WERI-Rb-1 (cell line): ENCODE data around the gene AKIRIN2.
"Not testable (repeated sequence)": the region's sequence is repeated elsewhere in the genome, so short reads cannot be mapped to it uniquely, and the experiment has no call there.

ENCODE experiments used
- DNase-seq: peaks from one replicate; pipeline ENCODE4 v3.0.0-alpha.2; 2020
- H3K27ac ChIP-seq: fragments of 250-450 bp; sonication (Bioruptor Pico); 2 replicates; pipeline ENCODE4 v1.5.1; 2020; ENCODE audit warnings: mild to moderate bottlenecking, moderate library complexity
- H3K27me3 ChIP-seq: fragments of 250-450 bp; sonication (Bioruptor Pico); 2 replicates; pipeline ENCODE4 v1.5.1; 2021; ENCODE audit warnings: mild to moderate bottlenecking, low read depth, moderate library complexity; ENCODE audit not compliant: insufficient read depth, severe bottlenecking
- H3K36me3 ChIP-seq: fragments of 250-450 bp; sonication (Bioruptor Pico); 2 replicates; pipeline ENCODE4 v1.5.1; 2020; ENCODE audit warnings: mild to moderate bottlenecking, moderate library complexity
- H3K4me3 ChIP-seq: 2 replicates; pipeline ENCODE4 v1.5.1; 2011; ENCODE audit warnings: low read depth, mild to moderate bottlenecking, control low read depth, low read length
- H3K9me3 ChIP-seq: fragments of 250-450 bp; sonication (Bioruptor Pico); 2 replicates; pipeline ENCODE4 v1.5.1; 2021; ENCODE audit warnings: mild to moderate bottlenecking, moderate library complexity; ENCODE audit not compliant: severe bottlenecking
- CTCF ChIP-seq: IDR thresholded peaks from 2 replicates; pipeline ENCODE4 v1.5.1; 2011; ENCODE audit warnings: low read depth, mild to moderate bottlenecking, control low read depth, inconsistent platforms, low read length

Gene AKIRIN2

GRCh38 chr6:87692086-87692485, 9.9 kb downstream of the AKIRIN2 start:
- no peak for TF ChIP-seq CTCF
- no peak for DNase-seq
- no peaks in the 10 kb centered on the region for H3K9me3 ChIP-seq
- H3K4me3 ChIP-seq, result no peak overlapping the region
- H3K27me3 ChIP-seq, result no peaks in the 10 kb centered on the region
- no peaks in the 10 kb centered on the region; the same call in 1 of the 2 replicates for H3K36me3 ChIP-seq
- H3K27ac ChIP-seq, result no peak overlapping the region

DNA sequence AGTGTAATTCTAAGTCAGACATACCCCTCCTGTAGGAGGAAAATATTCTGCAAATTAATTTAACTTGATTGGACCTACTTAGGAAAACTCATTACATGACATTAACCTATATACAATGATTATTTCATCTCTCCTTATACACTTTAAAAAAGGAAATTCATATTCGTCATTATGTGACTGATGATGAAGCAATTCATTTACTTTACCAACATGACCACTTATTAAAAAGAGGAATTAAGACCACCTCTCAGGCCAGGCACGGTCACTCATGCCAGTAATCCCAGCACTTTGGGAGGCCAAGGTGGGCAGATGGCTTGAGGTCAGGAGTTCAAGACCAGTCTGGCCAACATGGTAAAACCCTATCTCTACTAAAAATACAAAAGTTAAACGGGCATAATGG, 11.6 kb downstream of the AKIRIN2 start:
- Histone ChIP-seq H3K36me3 (no peaks in the 10 kb centered on the region; the same call in 1 of the 2 replicates), H3K4me3 (no peak overlapping the region), H3K27ac (no peak overlapping the region), H3K27me3 (no peaks in the 10 kb centered on the region), H3K9me3 (no peaks in the 10 kb centered on the region)
- no peak for DNase-seq
- TF ChIP-seq CTCF, result no peak

DNA sequence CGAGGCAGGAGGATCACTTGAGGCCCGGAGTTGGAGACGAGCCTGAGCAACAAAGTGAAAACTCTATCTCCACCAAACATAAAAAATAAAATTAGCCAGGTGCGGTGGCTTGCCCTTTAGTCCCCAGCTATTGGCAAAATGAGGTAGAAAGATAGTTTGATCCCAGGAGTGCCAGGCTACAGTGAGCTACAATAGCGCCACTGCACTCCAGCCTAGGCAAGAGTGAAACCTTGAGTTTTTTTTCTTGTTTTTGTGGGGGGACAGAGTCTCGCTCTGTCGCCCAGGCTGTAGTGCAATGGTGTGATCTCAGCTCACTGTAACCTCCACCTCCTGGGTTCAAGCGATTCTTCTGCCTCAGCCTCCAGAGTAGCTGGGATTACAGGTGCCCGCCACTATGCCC, 14.1 kb downstream of the AKIRIN2 start:
- H3K9me3 ChIP-seq, DNase-seq, H3K36me3 ChIP-seq, H3K4me3 ChIP-seq, H3K27ac ChIP-seq, H3K27me3 ChIP-seq: not testable (repeated sequence)

DNA sequence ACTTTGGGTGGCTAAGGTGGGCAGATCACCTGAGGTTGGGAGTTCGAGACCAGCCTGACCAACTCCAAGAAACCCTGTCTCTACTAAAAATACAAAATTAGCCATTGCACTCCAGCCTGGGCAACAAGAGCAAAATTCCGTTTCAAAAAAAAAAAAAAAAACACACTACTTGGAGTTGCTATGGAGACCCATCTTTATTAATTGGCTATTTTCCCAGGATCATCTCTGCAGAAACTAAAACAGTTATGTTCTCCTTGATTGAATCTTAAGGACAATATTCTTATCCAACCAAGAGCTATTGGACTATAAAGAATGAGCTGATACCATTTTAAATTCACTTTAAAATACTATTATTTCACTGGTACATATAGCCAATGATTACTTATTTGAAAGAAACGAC, 14.7 kb downstream of the AKIRIN2 start:
- H3K9me3 ChIP-seq, result no peaks in the 10 kb centered on the region
- no peak overlapping the region for H3K4me3 ChIP-seq
- DNase-seq, result no peak
- no peaks in the 10 kb centered on the region; the same call in 1 of the 2 replicates for H3K36me3 ChIP-seq
- H3K27ac ChIP-seq, result no peak overlapping the region
- no peaks in the 10 kb centered on the region for H3K27me3 ChIP-seq
- no peak for TF ChIP-seq CTCF

GRCh38 chr6:87686636-87687205, 15.3 kb downstream of the AKIRIN2 start:
- not testable (repeated sequence) for H3K4me3 ChIP-seq

DNA sequence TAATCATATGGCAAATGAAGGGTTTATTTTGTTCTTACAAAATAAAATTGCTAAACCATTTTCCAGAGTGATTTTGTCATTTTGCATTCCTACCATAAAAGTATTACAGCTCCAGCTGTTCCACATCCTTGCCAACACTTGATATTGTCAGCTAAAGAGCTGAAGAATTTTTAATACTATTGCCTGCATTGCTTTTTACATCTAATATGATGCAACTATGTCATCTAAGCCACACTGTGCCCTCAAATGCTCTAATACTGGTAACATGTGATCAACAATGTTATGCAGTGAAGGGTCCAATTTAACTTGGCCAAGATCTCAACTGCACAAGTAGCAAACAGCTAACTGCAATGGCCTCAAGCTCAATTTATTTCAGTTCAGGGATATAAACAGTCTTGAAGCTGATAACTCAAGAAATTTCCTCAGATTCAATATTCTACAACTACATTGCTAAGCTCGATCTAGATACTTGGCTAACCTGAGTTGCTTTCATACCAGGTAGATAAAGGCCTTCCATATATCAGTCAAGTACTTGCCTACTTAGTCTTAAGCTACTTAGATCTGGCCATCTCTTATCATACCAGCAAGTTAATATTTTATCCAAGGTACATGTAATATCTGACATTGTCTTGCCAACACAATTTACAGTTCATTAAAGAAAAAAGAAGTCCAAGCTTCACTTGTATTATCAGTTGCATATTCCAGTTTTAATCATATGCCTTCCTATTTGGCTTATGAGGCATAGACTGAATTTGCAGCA, 17.0 kb downstream of the AKIRIN2 start:
- H3K4me3 ChIP-seq, result no peak overlapping the region
- TF ChIP-seq CTCF, result no peak
- H3K36me3 ChIP-seq, result peaks cover 8% of the 10 kb centered on the region; the same call in 1 of the 2 replicates

More at GRCh38 chr6:87686636-87687205, 15.3 kb downstream of the AKIRIN2 start:
- not testable (repeated sequence) for H3K36me3 ChIP-seq, H3K9me3 ChIP-seq, H3K27ac ChIP-seq, DNase-seq, H3K27me3 ChIP-seq

More for the DNA sequence above, 17.0 kb downstream of the AKIRIN2 start:
- Histone ChIP-seq H3K27ac (no peak overlapping the region), H3K9me3 (no peaks in the 10 kb centered on the region), H3K27me3 (no peaks in the 10 kb centered on the region)
- no peak for DNase-seq
